Left ventricle myocardium superior (tissue), 1 donor: ENCODE results near the gene PDIK1L. TPM values are rescaled to one million over a fixed set of nuclear protein-coding genes. Genes with fewer than 3 reads are reported as not detected.
A peak's percentile ranks its signal among the peaks of the same experiment; 100 is the strongest.

ENCODE experiments used
- ATAC-seq: fragments of 200-7000 bp; cut with Tn5 transposase; one replicate; pipeline ENCODE4 v1.9.1; 2020; ENCODE audit warnings: mild to moderate bottlenecking, moderate library complexity
- DNase-seq: peaks from one replicate; pipeline ENCODE4 v3.0.0-alpha.2; 2020
- intact Hi-C: fragments of 100-400 bp; cut with micrococcal nuclease; formaldehyde crosslinking; loops from one replicate; pipeline ENCODE4 v1.11.0; 2022
- total RNA-seq: library from RNA; stranded (reverse); fragmentation: NEBNext Ultra II Directional; extraction: Animal tissue kit (Norgen Biotek cat#: 25700); gene quantifications from one replicate; pipeline ENCODE4 v1.2.1, GENCODE V29; 2021
- donor health status: DM: no; HTN: yes; CAD: no; lungs with severe emphysema.

PDIK1L gene
- total RNA-seq, 1 donor from 2014 or later = 7.0 TPM

DNA sequence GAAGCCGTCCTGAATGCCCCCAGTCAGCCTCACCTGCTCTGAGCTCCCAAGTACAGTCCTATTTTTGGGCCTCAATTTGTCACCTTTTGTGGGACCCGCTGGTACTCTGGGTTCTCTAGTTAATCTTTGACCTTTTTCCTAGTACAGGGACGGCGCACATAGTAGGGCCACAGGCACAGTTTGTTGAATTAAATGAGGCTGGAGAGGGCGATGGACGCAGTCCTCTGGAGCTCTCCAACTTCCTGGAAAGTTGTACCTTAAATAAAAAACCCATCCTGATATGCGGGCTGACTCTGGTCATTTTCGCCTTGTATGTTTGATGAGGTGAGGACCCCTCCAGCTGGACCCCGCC, 52.0 kb downstream of the PDIK1L start:
- no peak for ATAC-seq
- intact Hi-C loops = loop anchor here (10.0 kb wide), 1 partner anchor 59 kb away; no protein-coding TSS in a partner anchor

DNA sequence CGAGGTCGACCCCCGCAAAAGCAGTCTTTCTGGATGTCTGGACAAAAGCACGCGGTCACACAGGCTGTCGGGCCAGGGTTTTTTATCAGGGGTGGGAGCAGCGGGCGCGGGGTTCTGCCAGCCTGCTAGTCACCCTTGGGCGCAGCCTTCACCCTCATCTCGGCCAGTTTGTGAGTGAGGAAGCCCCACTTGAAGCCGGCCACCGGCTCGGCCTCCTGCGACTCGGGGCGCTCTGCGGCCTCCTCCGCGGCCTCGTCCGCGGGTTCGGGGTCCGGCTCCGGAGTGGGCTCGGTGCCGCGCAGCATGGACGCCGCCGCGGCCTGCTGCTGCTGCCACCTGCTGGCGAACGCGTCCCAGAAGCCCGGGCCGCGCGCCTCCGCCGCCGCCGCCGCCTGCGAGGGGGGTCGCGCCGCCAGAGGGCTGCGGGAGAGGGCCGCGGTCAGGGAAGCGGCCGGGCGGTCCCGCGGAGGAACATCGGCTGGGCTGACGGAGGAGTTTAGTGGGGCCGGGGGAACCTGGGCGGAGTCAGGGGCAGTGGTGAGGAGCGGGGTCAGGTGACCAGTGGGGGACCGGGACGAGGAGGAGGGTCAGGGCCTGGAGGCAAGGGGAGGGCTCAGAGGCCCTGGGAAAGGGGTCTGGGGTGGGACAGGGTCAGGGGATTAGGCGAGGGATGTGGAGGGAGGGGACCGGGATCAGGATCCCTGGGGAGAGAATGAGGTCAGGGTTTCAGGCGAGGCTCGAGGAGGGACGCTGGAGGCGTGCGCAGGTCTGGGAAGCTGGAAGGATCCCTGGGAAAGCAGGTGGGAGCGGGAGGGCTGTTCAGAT, 52.6 kb downstream of the PDIK1L start:
- intact Hi-C loops = loop anchor here (10.0 kb wide), 1 partner anchor 59 kb away; no protein-coding TSS in a partner anchor
- peak; percentile 74 for DNase-seq
- ATAC-seq = peak; percentile 30

More for the DNA sequence above, 52.0 kb downstream of the PDIK1L start:
- no peak for DNase-seq

DNA sequence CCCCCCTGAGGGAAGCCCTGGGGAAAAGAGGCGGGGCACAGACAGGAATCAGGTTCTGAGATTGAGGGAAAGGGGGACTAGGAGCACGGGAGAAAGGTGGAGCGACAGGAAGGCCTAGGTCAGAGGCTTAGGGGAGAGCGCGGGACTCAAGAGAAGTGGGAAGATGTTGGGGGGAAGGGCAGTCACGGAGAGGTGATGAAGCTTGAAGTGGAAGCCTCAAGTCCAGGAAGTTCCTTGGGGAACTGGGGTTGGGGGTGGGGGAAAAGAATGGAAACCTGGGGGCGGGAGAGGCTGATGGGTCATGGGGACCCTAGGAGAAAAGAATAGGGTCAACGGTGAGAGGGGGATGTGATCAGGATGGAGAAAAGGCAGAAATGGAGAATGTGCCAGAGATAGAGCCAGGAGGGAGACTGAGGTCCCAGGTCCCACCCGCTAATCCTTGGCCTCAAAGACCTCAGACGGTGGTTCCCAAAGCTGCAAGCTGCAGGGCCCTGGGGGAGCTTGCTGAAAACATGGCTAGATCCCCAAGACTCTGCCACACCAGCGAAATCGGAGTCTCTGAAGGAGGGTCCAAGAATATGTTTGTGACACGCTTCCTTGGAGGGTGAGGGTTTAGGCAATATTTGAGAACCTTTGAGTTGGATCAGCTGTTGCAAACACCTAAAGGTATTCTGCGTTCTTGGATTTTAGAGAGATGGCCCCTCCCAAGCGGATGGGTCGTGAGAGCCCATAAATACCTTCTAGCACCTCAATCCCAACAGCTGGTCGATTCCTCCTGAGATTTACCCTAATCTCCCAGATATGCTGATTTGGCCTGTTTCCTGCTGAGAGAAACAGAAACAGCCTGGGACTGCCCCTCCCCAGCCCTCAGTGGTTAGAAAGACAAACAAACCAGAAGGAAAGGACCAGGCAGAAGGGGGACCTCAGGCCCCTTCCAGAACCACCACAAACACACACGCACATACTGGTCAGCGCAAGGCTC, 53.5 kb downstream of the PDIK1L start:
- intact Hi-C loops = loop anchor here (10.0 kb wide), 1 partner anchor 60 kb away; no protein-coding TSS in a partner anchor
- DNase-seq = no peak
- no peak for ATAC-seq

DNA sequence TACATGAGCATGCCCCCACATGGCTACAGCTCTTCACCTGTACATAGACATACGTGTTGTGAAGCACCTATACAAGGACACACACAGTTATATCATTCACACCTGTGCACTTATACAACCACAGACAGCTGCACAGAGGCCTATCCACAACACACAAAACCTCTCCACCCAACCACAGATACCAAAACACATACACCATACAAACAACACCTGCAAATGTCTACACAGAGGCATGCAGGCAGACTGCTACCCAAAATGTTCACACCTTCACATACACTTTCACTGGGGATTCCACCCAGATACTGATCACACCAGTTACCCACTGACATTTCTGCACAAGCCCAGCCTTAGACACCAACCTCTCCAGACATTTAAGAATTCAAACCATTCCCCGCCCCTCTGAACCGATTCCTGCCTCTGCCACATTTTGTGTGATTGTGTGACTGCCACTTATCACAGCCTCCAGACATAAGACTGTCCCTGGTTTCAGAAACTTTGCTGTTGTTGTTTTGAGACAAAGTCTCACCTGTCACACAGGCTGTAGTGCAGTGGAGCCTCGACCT, 55.2 kb downstream of the PDIK1L start:
- no peak for ATAC-seq
- intact Hi-C loops = loop anchor here (10.0 kb wide), 1 partner anchor 62 kb away; no protein-coding TSS in a partner anchor
- no peak for DNase-seq

DNA sequence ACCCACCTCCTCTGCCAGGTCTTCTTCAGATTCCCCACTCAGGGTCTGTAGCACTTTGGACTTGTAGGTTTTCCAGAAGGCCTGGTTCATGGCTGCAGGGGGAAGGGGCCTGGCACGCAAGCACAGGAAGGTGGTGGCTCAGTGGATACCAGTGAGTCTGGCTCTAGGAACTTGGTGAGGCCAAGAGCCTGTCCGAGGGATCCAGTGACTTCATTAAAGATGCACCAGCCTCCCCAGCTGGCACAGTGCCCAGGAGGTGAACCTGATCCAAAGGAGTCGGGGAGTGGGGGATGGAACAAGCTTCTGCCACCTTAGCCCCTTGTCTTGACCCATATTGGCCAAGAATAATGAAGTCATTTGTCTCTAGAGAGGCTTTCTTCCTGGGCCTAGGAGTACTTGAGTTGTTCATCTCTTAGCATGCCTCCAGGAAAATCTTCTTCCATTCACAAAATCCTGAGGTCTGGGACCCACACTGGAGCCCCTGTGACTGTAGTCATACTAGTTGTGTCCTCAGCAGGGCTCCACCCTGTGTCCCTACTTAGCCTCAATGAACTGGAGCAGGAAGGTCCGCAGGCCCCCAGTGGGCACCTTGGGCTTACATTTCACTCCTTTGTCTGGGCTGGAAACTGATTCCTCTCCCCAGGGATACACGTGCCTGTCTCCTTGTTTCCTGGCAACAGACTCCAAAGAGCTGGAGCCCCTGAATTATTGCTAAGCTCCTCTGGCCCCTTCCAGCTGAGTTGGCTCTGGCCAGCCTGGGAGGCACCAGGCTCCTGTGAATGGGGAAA, 57.0 kb downstream of the PDIK1L start, which contains the start of gene C1orf232:
C1orf232 (minus strand) TSS at position 554 of the 788 bp plus-strand sequence; CDS start at position 90, 464 bp downstream.
- ATAC-seq = no peak
- intact Hi-C loops = loop anchor here (10.0 kb wide), 1 partner anchor 64 kb away; no protein-coding TSS in a partner anchor
- no peak for DNase-seq

DNA sequence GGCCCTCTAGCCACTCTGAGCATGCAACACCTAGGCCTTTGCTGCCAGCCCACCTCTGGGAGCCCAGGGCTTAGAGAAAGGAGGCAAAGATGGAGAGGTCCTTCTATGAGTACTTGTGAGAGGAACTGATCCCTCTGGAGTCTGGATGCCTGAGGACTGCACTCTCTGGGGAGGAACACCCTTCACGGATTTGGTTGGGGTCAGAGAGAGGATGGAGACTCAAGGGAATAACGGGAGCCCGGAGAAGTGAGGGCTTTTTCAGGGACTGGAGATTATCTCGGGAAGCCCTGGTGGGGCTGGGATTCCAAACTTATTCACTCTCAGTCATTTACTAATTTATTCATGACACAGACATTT, 57.6 kb downstream of the PDIK1L start:
- intact Hi-C loops = loop anchor here (10.0 kb wide), 1 partner anchor 64 kb away; no protein-coding TSS in a partner anchor
- no peak for DNase-seq
- ATAC-seq = no peak

DNA sequence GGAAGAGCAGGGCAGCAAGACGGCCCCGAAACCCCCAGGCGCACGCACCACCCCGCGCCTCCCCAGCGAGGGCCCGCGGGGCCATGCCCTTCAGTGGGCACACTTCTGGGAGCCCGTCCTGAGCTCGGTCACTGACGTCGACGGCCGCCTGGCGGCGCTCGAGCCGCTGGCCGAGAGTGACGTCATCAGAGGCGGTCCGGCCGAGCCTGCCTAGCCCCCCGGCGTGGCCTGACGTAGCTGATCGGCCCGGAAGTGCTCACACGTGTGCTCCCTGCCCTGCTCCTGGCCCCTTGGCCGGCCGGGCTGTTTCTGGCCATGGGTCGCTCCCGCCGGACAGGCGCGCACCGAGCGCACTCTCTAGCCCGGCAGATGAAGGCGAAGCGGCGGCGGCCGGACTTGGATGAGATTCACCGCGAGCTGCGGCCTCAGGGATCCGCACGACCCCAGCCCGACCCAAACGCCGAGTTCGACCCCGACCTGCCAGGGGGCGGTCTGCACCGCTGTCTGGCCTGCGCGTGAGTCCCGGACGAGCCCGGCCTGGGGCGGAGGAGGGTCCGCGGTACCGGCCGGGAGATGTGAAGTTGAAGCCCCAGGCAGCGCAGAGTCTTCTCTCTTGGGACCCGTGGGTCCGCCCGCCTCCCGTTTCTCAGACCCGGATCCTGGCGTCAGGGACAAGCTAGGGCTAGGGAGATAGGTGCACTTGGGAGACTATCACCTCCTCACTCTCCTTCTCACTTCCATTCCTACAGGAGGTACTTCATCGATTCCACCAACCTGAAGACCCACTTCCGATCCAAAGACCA, 58.2 kb downstream of the PDIK1L start, which contains the start of gene ZNF593:
ZNF593 (plus strand) TSS at position 240 of the 803 bp plus-strand sequence; CDS start at position 316, 76 bp downstream.
- ATAC-seq (peak; percentile 96), DNase-seq (peak; percentile 96)
- intact Hi-C loops = loop anchor here (10.0 kb wide), 1 partner anchor 65 kb away; no protein-coding TSS in a partner anchor

DNA sequence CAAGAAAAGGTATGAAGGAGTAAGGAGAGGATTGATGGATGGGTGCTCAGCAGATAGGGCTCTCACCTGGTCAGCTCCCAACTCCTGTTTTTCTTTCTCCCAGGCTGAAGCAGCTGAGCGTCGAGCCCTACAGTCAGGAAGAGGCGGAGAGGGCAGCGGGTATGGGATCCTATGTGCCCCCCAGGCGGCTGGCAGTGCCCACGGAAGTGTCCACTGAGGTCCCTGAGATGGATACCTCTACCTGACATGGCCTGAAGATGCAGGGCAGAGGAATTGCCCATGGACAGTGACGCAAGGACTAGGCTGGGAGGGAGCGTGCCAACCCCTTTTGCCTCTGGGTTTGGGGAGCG, 58.8 kb downstream of the PDIK1L start:
- ATAC-seq = no peak
- intact Hi-C loops = no loop called here
- no peak for DNase-seq

DNA sequence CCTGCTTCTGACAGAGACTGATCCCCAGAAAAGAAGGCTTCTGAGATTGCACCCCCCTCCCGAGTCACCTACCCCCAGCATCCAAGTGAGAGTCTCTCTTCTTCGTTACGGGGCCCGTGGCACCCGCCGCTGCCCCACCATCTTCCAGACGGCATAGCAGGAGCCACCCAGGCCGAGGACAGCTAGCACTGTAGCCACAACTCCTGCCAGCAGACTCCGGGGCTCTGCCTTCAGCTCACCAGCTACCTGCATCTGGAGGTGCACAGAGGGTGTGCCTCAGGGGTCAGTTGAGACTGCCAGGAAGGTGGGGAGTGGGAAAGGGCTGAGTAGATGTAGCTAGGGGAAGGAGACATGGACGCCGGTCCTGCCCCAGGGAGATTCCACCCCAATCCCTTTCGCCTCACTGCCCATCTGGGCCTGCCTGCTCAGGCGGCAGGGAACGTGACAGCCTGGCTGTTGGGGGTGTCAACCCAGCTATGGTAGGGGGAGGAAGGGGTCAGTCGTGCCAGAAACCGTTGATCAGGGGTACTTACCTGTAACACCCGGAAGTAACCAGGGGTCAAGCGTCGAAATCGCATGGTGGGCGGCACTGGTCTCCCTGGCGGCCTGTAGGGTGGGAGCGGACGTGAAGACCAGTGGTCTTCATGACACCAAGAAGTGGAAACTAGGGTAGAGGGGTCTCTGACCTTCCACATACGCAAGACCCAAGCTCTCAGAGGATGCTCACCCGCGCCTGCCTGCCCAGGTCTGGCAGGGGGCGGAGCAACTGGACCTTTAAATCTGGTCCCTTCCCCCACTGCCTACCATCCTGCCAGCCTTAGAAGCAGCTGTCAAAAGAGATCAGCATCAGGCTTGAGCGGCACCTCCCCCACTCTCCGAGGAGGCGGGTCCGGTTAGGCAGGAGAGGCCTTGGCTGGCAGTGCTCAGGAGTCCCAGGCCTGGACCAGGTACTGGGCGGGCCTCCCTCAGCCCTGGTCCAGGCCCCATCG, 59.8 kb downstream of the PDIK1L start, which contains the start of gene ZNF593OS:
ZNF593OS (minus strand) TSS at position 749 of the 989 bp plus-strand sequence; CDS start at position 578, 171 bp downstream.
- DNase-seq (no peak), ATAC-seq (no peak)
- intact Hi-C loops = no loop called here

Other genes with a start within 250 kb of the PDIK1L start
- 2.0 TPM for gene PAQR7, start 236.1 kb upstream of the PDIK1L start, total RNA-seq
- 21.4 TPM for gene STMN1, start 205.4 kb upstream of the PDIK1L start, total RNA-seq
- 9.8 TPM for gene PAFAH2, start 113.8 kb upstream of the PDIK1L start, total RNA-seq
- 15.8 TPM for gene EXTL1, start 90.0 kb upstream of the PDIK1L start, total RNA-seq
- gene SLC30A2, start 65.7 kb upstream of the PDIK1L start, total RNA-seq = 6.4 TPM
- gene TRIM63, start 44.2 kb upstream of the PDIK1L start, total RNA-seq = 207 TPM
- 4.5 TPM for gene FAM110D, start 47.3 kb downstream of the PDIK1L start, total RNA-seq
- gene C1orf232, start 57.1 kb downstream of the PDIK1L start, total RNA-seq = not detected
- gene ZNF593, start 58.1 kb downstream of the PDIK1L start, total RNA-seq = 11.6 TPM
- gene ZNF593OS, start 60.0 kb downstream of the PDIK1L start, total RNA-seq = not detected
- 1.7 TPM for gene CNKSR1, start 65.7 kb downstream of the PDIK1L start, total RNA-seq
- not detected for gene CATSPER4, start 78.8 kb downstream of the PDIK1L start, total RNA-seq
- gene CEP85, start 122.4 kb downstream of the PDIK1L start, total RNA-seq = 91.1 TPM
- 34.7 TPM for gene SH3BGRL3, start 168.3 kb downstream of the PDIK1L start, total RNA-seq
- 9.7 TPM for gene UBXN11, start 194.8 kb downstream of the PDIK1L start, total RNA-seq
- gene CD52, start 206.1 kb downstream of the PDIK1L start, total RNA-seq = 6.3 TPM
- not detected for gene CRYBG2, start 242.3 kb downstream of the PDIK1L start, total RNA-seq